HepG2 (cell line): ENCODE results near the gene PDCD11.

ENCODE experiments used
- ARNT2 ChIP-seq: sonication (generic); formaldehyde crosslinking; IDR thresholded peaks from 2 replicates; pipeline ENCODE4 v1.8.0; 2022; ENCODE audit warnings: mild to moderate bottlenecking, low read depth, missing genetic modification reagents, moderate library complexity
- FLYWCH1 ChIP-seq: sonication (generic); formaldehyde crosslinking; IDR thresholded peaks from 2 replicates; pipeline ENCODE4 v1.8.1; 2023; ENCODE audit warnings: mild to moderate bottlenecking, missing genetic modification reagents
- POLR2A ChIP-seq, 2 experiments: IDR thresholded peaks; 2 replicates each; pipeline ENCODE4 v1.6.1; 2011; ENCODE audit warnings: low read depth in 2 of 2, low read length in 2 of 2, mild to moderate bottlenecking in 1 of 2, moderate library complexity in 1 of 2; ENCODE audit not compliant: insufficient read depth in 1 of 2
- TCF7 ChIP-seq: sonication (generic); IDR thresholded peaks from 2 replicates; pipeline ENCODE4 v1.6.1; 2016; ENCODE audit warnings: antibody characterized with exemption, low read depth
- ZNF543 ChIP-seq: sonication (generic); formaldehyde crosslinking; IDR thresholded peaks from 2 replicates; pipeline ENCODE4 v1.4.0; 2020; ENCODE audit warnings: mild to moderate bottlenecking, missing genetic modification reagents
- TF ChIP-seq, protein P1 (sequence below): sonication (generic); formaldehyde crosslinking; IDR thresholded peaks from 2 replicates; pipeline ENCODE4 v1.5.0; 2020; ENCODE audit warnings: mild to moderate bottlenecking, missing genetic modification reagents, moderate library complexity
- TF ChIP-seq, protein P2 (sequence below): sonication (generic); IDR thresholded peaks from 2 replicates; pipeline ENCODE4 v1.6.1; 2016; ENCODE audit warnings: low read depth, borderline replicate concordance
- TF ChIP-seq, protein P3 (sequence below): sonication (generic); formaldehyde crosslinking; IDR thresholded peaks from 2 replicates; pipeline ENCODE4 v1.4.0; 2020; ENCODE audit warnings: mild to moderate bottlenecking, missing genetic modification reagents

DNA sequence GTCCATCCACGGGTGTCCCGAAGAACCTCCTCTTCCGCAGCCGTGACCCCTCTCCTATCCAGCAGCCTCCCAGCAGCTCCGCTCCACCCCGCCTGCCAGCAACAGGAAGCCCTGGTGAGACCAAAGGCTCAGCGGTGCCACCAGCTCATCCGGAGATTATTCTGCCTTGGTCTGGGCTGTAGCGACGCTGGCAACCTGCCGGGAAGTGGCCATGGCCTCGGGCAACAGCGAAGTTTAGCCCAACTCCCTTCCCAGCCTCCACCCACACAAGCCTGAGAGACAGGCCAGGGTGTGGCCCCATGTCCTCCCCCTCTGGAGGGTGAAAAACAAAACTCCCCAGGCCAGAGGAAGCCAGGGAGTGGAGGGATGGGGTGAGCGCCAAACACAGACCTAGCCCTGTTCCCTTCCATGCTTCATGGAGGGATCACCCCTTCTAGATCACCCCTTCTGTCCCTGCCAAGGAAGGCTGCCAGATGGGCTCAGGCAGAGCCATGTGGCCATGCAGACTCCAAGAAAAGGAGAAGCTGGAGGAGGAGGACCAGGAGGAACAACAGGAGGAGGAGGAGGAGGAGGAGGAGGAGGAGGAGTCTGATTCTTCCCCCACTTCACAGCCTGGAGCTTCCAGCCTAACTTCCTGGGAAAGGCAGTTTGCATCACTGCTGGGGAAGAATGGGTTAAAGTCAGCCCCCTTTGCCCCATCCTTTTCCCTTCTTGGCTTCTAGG is 54.8 kb downstream of the PDCD11 start:
- TF ChIP-seq, protein P1, sequence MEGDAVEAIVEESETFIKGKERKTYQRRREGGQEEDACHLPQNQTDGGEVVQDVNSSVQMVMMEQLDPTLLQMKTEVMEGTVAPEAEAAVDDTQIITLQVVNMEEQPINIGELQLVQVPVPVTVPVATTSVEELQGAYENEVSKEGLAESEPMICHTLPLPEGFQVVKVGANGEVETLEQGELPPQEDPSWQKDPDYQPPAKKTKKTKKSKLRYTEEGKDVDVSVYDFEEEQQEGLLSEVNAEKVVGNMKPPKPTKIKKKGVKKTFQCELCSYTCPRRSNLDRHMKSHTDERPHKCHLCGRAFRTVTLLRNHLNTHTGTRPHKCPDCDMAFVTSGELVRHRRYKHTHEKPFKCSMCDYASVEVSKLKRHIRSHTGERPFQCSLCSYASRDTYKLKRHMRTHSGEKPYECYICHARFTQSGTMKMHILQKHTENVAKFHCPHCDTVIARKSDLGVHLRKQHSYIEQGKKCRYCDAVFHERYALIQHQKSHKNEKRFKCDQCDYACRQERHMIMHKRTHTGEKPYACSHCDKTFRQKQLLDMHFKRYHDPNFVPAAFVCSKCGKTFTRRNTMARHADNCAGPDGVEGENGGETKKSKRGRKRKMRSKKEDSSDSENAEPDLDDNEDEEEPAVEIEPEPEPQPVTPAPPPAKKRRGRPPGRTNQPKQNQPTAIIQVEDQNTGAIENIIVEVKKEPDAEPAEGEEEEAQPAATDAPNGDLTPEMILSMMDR: no peak
- no peak for TF ChIP-seq FLYWCH1 (CRISPR knock-in tag)
- TF ChIP-seq, protein P2, sequence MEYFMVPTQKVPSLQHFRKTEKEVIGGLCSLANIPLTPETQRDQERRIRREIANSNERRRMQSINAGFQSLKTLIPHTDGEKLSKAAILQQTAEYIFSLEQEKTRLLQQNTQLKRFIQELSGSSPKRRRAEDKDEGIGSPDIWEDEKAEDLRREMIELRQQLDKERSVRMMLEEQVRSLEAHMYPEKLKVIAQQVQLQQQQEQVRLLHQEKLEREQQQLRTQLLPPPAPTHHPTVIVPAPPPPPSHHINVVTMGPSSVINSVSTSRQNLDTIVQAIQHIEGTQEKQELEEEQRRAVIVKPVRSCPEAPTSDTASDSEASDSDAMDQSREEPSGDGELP: no peak
- no peak for TF ChIP-seq POLR2A (IDR thresholded peaks at IDR 0.05; ENCODE audit: insufficient read depth in 1 of 2, low read depth in 2 of 2, low read length in 2 of 2)
- TF ChIP-seq ARNT2 (CRISPR knock-in tag): no peak
- TF ChIP-seq ZNF543 (CRISPR knock-in tag): no peak
- no peak for TF ChIP-seq TCF7
- TF ChIP-seq, protein P3, sequence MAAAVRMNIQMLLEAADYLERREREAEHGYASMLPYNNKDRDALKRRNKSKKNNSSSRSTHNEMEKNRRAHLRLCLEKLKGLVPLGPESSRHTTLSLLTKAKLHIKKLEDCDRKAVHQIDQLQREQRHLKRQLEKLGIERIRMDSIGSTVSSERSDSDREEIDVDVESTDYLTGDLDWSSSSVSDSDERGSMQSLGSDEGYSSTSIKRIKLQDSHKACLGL (CRISPR knock-in tag): no peak
